Stomach smooth muscle (tissue), 2 donors: ENCODE data around the gene IL17REL.
A peak's percentile ranks its signal among the peaks of the same experiment; 100 is the strongest.

Experiments used
- H3K27ac ChIP-seq: one replicate; pipeline ENCODE4 v1.7.0; 2013; ENCODE audit warnings: mild to moderate bottlenecking, low read length, inconsistent platforms
- H3K27me3 ChIP-seq, 2 donors: one replicate each; pipeline ENCODE4 v1.7.0; 2013; ENCODE audit warnings: low read length in 2 of 2; ENCODE audit not compliant: insufficient read depth in 2 of 2, control insufficient read depth in 1 of 2
- H3K36me3 ChIP-seq, 2 donors: one replicate each; pipeline ENCODE4 v1.7.0; 2013; ENCODE audit warnings: low read length in 2 of 2; ENCODE audit not compliant: control insufficient read depth in 2 of 2, insufficient read depth in 2 of 2
- H3K4me1 ChIP-seq: one replicate; pipeline ENCODE4 v1.7.0; 2013; ENCODE audit warnings: low read length; ENCODE audit not compliant: control insufficient read depth, insufficient read depth
- H3K4me3 ChIP-seq, 2 donors: one replicate each; pipeline ENCODE4 v1.7.0; 2013; ENCODE audit warnings: low read length in 2 of 2
- H3K9ac ChIP-seq, 2 donors: one replicate each; pipeline ENCODE4 v1.7.0; 2013; ENCODE audit warnings: low read length in 2 of 2, mild to moderate bottlenecking in 1 of 2
- H3K9me3 ChIP-seq, 2 donors: one replicate each; pipeline ENCODE4 v1.7.0; 2013; ENCODE audit warnings: low read length in 2 of 2; ENCODE audit not compliant: control insufficient read depth in 2 of 2
- donor health status: healthy.
- donor health status: Pancreatic carcinoma.

IL17REL gene

GRCh38 chr22:49962012-49962750 is 50.4 kb downstream of the IL17REL start:
- no peaks in the 10 kb centered on the region for H3K27me3 ChIP-seq
- peak overlapping the region; percentile 66 to 73 for H3K9ac ChIP-seq
- peaks cover 5 to 7% of the 10 kb centered on the region in 2 donors for H3K36me3 ChIP-seq
- peaks cover 51% of the 10 kb centered on the region for H3K4me1 ChIP-seq
- no peaks in the 10 kb centered on the region for H3K9me3 ChIP-seq
- peak overlapping the region; percentile 77 for H3K27ac ChIP-seq
- peak overlapping the region; percentile 73 to 81 for H3K4me3 ChIP-seq

DNA sequence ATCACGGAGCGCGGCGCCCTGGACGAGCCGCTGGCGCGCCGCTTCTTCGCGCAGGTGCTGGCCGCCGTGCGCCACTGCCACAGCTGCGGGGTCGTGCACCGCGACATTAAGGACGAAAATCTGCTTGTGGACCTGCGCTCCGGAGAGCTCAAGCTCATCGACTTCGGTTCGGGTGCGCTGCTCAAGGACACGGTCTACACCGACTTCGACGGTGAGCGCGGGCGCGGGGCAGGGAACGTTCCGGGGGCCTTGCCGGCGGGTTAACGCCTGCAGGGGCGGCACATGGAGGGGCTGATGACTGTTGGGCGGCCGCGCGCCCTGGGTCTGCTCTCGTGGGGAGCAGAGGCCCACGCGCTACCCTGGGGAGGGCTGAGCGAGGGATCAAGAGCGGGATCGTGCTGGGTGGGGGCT is 51.0 kb downstream of the IL17REL start:
- peak overlapping the region; percentile 66 to 73 for H3K9ac ChIP-seq
- H3K9me3 ChIP-seq, result no peaks in the 10 kb centered on the region
- H3K4me1 ChIP-seq, result peaks cover 46% of the 10 kb centered on the region
- peaks cover 5 to 7% of the 10 kb centered on the region in 2 donors for H3K36me3 ChIP-seq
- H3K27ac ChIP-seq, result peak overlapping the region; percentile 77
- H3K27me3 ChIP-seq, result no peaks in the 10 kb centered on the region
- H3K4me3 ChIP-seq, result peak overlapping the region; percentile 72 to 81

- Histone ChIP-seq H3K9me3 (no peaks in the 10 kb centered on the region), H3K9ac (peak overlapping the region in 1 of 2 donors; percentile 73), H3K27ac (peak overlapping the region; percentile 77), H3K36me3 (peaks cover 5 to 7% of the 10 kb centered on the region in 2 donors), H3K4me3 (peak overlapping the region; percentile 72 to 81), H3K27me3 (no peaks in the 10 kb centered on the region), H3K4me1 (peaks cover 41% of the 10 kb centered on the region)
Measured at GRCh38 chr22:49961005-49961600, 51.5 kb downstream of the IL17REL start.

GRCh38 chr22:49960159-49961004 is 52.2 kb downstream of the IL17REL start, which contains the start of gene PIM3:
PIM3 (plus strand) TSS chr22:49960772; CDS start chr22:49960948, 176 bp downstream.
- no peaks in the 10 kb centered on the region for H3K27me3 ChIP-seq
- H3K9me3 ChIP-seq, result no peaks in the 10 kb centered on the region
- H3K36me3 ChIP-seq, result peaks cover 5 to 7% of the 10 kb centered on the region in 2 donors
- peak within 1 kb of the TSS; percentile 72 to 73 for H3K9ac ChIP-seq
- H3K27ac ChIP-seq, result peak within 1 kb of the TSS; percentile 77
- H3K4me3 ChIP-seq, result peak within 1 kb of the TSS; percentile 72 to 81
- H3K4me1 ChIP-seq, result peaks cover 38% of the 10 kb centered on the region

DNA sequence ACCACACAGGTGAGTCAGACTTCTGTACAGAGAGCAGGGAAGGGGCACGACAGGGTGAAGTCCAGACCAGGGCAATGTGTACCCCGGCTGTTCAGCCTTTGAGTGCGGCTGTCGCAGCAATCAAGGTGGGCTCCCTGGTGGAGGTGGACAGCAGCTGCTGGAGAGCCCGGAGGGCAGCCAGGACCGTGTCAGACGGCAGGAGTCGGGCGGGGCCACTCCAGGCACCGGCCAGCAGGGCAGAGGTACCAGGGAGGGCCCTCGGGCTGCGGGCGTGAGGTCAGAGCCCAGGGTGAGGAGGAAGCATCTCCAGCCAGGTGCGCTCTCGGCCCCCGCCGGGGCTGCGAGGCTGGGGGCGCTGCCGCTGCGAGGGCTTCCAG is 52.8 kb downstream of the IL17REL start:
- Histone ChIP-seq H3K4me1 (peaks cover 37% of the 10 kb centered on the region), H3K9me3 (no peaks in the 10 kb centered on the region), H3K27me3 (no peaks in the 10 kb centered on the region), H3K27ac (peak overlapping the region; percentile 73), H3K36me3 (peaks cover 5 to 7% of the 10 kb centered on the region in 2 donors), H3K4me3 (peak overlapping the region; percentile 62 to 81), H3K9ac (peak overlapping the region; percentile 52 to 72)

DNA sequence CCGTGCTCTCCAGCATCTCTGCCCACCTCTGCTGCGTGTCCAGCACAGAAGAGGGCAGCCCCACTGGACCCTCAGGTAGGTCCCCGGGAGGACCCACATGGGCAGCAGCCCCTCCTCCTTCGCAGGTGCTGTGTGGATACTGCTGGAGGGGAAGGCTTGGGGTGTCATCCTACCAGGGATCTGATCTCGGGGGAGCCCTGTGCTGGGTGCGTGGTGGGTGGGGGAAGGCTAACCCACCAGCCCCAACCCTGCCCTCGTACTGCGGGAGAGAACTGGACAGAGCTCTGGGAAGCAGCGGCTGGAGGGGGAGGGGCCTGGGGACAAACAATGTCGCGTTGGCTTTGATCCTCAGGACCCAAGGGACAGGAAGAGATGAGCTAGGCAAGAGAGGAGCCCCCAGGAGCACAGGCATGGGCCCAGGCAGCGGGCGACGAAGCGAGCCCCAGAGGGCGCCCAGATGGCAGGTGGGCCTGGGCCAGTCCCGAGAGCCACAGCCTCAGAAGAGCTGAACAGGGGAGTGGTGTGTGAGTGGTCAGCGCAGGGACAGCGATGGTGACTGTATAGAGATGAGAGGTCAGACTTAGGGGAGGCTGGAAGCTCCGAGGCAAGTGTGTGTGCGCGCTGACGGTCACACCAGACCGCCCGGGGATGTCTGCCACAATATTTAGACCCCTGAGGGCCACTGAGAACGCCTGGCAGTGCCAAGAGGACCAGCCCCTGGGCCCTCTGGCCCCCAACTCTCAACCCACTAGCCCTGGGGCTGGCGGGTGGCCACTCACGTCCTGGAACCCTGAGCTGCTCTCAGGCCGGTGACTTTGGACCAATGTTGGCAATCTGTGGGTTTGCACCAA is 53.4 kb downstream of the IL17REL start:
- peak overlapping the region; percentile 62 to 81 for H3K4me3 ChIP-seq
- peaks cover 36% of the 10 kb centered on the region for H3K4me1 ChIP-seq
- H3K9ac ChIP-seq, result peak overlapping the region; percentile 52 to 72
- H3K27me3 ChIP-seq, result no peaks in the 10 kb centered on the region
- H3K36me3 ChIP-seq, result peaks cover 5 to 6% of the 10 kb centered on the region in 2 donors
- H3K27ac ChIP-seq, result no peak overlapping the region
- H3K9me3 ChIP-seq, result no peaks in the 10 kb centered on the region

DNA sequence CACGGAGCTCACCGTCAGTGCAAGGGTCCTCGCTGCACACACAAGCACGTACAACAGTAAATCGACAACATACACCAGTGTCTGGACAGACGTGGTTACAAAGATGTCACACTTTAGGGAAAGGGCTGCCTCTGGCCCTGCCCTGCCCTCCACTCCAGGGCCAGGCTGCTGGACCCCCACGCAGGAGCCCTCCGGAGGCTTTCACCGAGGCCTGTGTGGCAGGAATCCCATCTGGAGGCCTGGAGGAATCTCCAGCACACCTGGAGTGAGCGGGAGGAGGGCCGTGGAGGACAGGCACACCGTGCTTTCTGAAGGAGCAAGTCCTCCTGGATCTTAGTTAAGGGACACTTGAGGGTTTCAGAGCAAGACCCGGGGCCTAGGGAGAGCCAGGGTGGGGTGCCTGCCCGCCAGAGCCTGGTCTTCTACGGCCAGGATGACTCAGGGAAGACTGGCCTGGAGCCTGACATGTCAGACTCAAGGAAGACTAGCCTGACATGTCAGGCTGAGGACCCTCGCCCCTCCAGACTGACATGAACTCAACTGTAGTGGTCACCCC is 54.1 kb downstream of the IL17REL start:
- Histone ChIP-seq H3K36me3 (peaks cover 4% of the 10 kb centered on the region in 2 donors), H3K4me1 (peaks cover 37% of the 10 kb centered on the region), H3K4me3 (no peak overlapping the region), H3K9ac (no peak overlapping the region), H3K9me3 (no peaks in the 10 kb centered on the region), H3K27me3 (no peaks in the 10 kb centered on the region), H3K27ac (no peak overlapping the region)

- Histone ChIP-seq H3K9ac (no peak overlapping the region), H3K27ac (no peak overlapping the region)
Measured at GRCh38 chr22:49957826-49958365, 54.7 kb downstream of the IL17REL start.

GRCh38 chr22:49956914-49957825 is 55.4 kb downstream of the IL17REL start:
- H3K36me3 ChIP-seq, result no peaks in the 10 kb centered on the region
- no peak overlapping the region for H3K4me3 ChIP-seq
- H3K27ac ChIP-seq, result no peak overlapping the region
- no peak overlapping the region for H3K9ac ChIP-seq
- H3K4me1 ChIP-seq, result peaks cover 35% of the 10 kb centered on the region
- H3K9me3 ChIP-seq, result no peaks in the 10 kb centered on the region
- H3K27me3 ChIP-seq, result no peaks in the 10 kb centered on the region

More at GRCh38 chr22:49957826-49958365, 54.7 kb downstream of the IL17REL start:
- Histone ChIP-seq H3K4me1 (peaks cover 35% of the 10 kb centered on the region), H3K4me3 (no peak overlapping the region), H3K36me3 (peaks cover 0 to 2% of the 10 kb centered on the region in 2 donors), H3K9me3 (no peaks in the 10 kb centered on the region), H3K27me3 (no peaks in the 10 kb centered on the region)
